T-helper 17 cell (primary cell): ENCODE results near the gene KREMEN2. TPM values are rescaled to one million over a fixed set of nuclear protein-coding genes. Genes with fewer than 3 reads are reported as not detected.

Experiments used
- ATAC-seq: fragments of 150-1000 bp; cut with Tn5 transposase; 2 replicates; pipeline ENCODE4 v1.10.0; 2021; ENCODE audit warnings: mild to moderate bottlenecking, moderate library complexity
- DNase-seq, 3 donors: peaks; one replicate each; pipeline versions ENCODE4 v3.0.0 to v3.0.0-alpha.2; 2020 to 2021
- H3K9me3 ChIP-seq: one replicate; pipeline ENCODE4 v1.7.0; 2013; ENCODE audit warnings: low read length, mild to moderate bottlenecking; ENCODE audit not compliant: control insufficient read depth, poor library complexity, severe bottlenecking
- H3K27ac Mint-ChIP-seq: one replicate; pipeline ENCODE4 v1.8.0; 2022; ENCODE audit warnings: mild to moderate bottlenecking, moderate library complexity, mixed read lengths
- H3K27me3 Mint-ChIP-seq: one replicate; pipeline ENCODE4 v1.8.0; 2022; ENCODE audit warnings: mixed read lengths
- H3K36me3 Mint-ChIP-seq: one replicate; pipeline ENCODE4 v1.8.0; 2022; ENCODE audit warnings: low read depth, mixed read lengths
- H3K4me1 Mint-ChIP-seq: one replicate; pipeline ENCODE4 v1.8.0; 2022; ENCODE audit warnings: mild to moderate bottlenecking, mixed read lengths
- H3K4me3 Mint-ChIP-seq: one replicate; pipeline ENCODE4 v1.8.0; 2022; ENCODE audit warnings: mild to moderate bottlenecking, moderate library complexity, mixed read lengths
- total RNA-seq, 4 donors: library from RNA in 2 of 4; stranded (reverse) in 2 of 4; gene quantifications; one replicate each; pipeline ENCODE4 v1.2.3 and lab custom pipeline; 2022 to 2026

The KREMEN2 gene
- total RNA-seq, 2 donors from 2014 or later = not detected

GRCh38 chr16:2964475-2965336 lies 631 bp downstream of the KREMEN2 start:
- Mint-ChIP-seq H3K4me3 (peak overlapping the region; percentile 92), H3K27me3 (peaks cover 18% of the 10 kb centered on the region), H3K4me1 (peaks cover 20% of the 10 kb centered on the region), H3K27ac (no peak overlapping the region), H3K36me3 (peaks cover 2% of the 10 kb centered on the region)
- ATAC-seq (peak; percentile 30), DNase-seq (peak; percentile 39 to 66 (median 66))
- H3K9me3 ChIP-seq = no peaks in the 10 kb centered on the region

GRCh38 chr16:2966043-2966807 lies 2.1 kb downstream of the KREMEN2 start:
- DNase-seq (no peak), ATAC-seq (no peak)
- Mint-ChIP-seq H3K27me3 (peaks cover 18% of the 10 kb centered on the region), H3K36me3 (peaks cover 2% of the 10 kb centered on the region), H3K4me3 (peak overlapping the region; percentile 92), H3K4me1 (peaks cover 18% of the 10 kb centered on the region), H3K27ac (no peak overlapping the region)
- H3K9me3 ChIP-seq = no peaks in the 10 kb centered on the region

- DNase-seq (no peak), ATAC-seq (no peak)
- no peak overlapping the region for H3K27ac Mint-ChIP-seq
- H3K4me1 Mint-ChIP-seq = peaks cover 16% of the 10 kb centered on the region
- no peaks in the 10 kb centered on the region for H3K9me3 ChIP-seq
- H3K36me3 Mint-ChIP-seq = peaks cover under 1% of the 10 kb centered on the region
- peaks cover 14% of the 10 kb centered on the region for H3K27me3 Mint-ChIP-seq
- H3K4me3 Mint-ChIP-seq = no peak overlapping the region
Observed at GRCh38 chr16:2966808-2967191, 2.7 kb downstream of the KREMEN2 start.

- no peak for DNase-seq
- H3K9me3 ChIP-seq = no peaks in the 10 kb centered on the region
- no peak for ATAC-seq
- no peak overlapping the region for H3K27ac Mint-ChIP-seq
- H3K36me3 Mint-ChIP-seq = peaks cover 3% of the 10 kb centered on the region
- peaks cover 17% of the 10 kb centered on the region for H3K4me1 Mint-ChIP-seq
- peak overlapping the region; percentile 19 for H3K4me3 Mint-ChIP-seq
- H3K27me3 Mint-ChIP-seq = peaks cover 10% of the 10 kb centered on the region
Observed at GRCh38 chr16:2967211-2967631, 3.1 kb downstream of the KREMEN2 start.

GRCh38 chr16:2967721-2968161 lies 3.7 kb downstream of the KREMEN2 start:
- H3K36me3 Mint-ChIP-seq = peaks cover 3% of the 10 kb centered on the region
- DNase-seq = no peak
- H3K27ac Mint-ChIP-seq = no peak overlapping the region
- H3K4me3 Mint-ChIP-seq = peak overlapping the region; percentile 19
- peaks cover 18% of the 10 kb centered on the region for H3K4me1 Mint-ChIP-seq
- H3K27me3 Mint-ChIP-seq = peaks cover 10% of the 10 kb centered on the region
- ATAC-seq = no peak
- no peaks in the 10 kb centered on the region for H3K9me3 ChIP-seq

GRCh38 chr16:2968368-2968737 lies 4.3 kb downstream of the KREMEN2 start:
- DNase-seq (no peak), ATAC-seq (no peak)
- Mint-ChIP-seq H3K4me3 (peak overlapping the region; percentile 77), H3K4me1 (peaks cover 18% of the 10 kb centered on the region), H3K36me3 (peaks cover 3% of the 10 kb centered on the region), H3K27ac (no peak overlapping the region), H3K27me3 (peaks cover 10% of the 10 kb centered on the region)
- H3K9me3 ChIP-seq = no peaks in the 10 kb centered on the region

- Mint-ChIP-seq H3K27ac (no peak within 1 kb of the TSS), H3K27me3 (peaks cover 10% of the 10 kb centered on the region), H3K4me1 (peaks cover 15% of the 10 kb centered on the region), H3K4me3 (peak within 1 kb of the TSS; percentile 77), H3K36me3 (peaks cover 3% of the 10 kb centered on the region)
- ATAC-seq (peak; percentile 82), DNase-seq (peak; percentile 67 to 75 (median 75))
- H3K9me3 ChIP-seq = no peaks in the 10 kb centered on the region
Observed at GRCh38 chr16:2968738-2969544, 4.9 kb downstream of the KREMEN2 start, which contains the start of gene PAQR4. Gene PAQR4, plus strand, starts transcription at chr16:2969348. Its CDS starts 327 bp downstream, at chr16:2969675.

GRCh38 chr16:2969545-2970521 lies 5.8 kb downstream of the KREMEN2 start:
- peaks cover 3% of the 10 kb centered on the region for H3K36me3 Mint-ChIP-seq
- H3K4me3 Mint-ChIP-seq = peak overlapping the region; percentile 71
- H3K27me3 Mint-ChIP-seq = peaks cover 10% of the 10 kb centered on the region
- H3K27ac Mint-ChIP-seq = no peak overlapping the region
- ATAC-seq (peak; percentile 68), DNase-seq (peak; percentile 49 to 61 (median 51))
- peaks cover 13% of the 10 kb centered on the region for H3K4me1 Mint-ChIP-seq
- no peaks in the 10 kb centered on the region for H3K9me3 ChIP-seq

GRCh38 chr16:2970563-2970962 lies 6.5 kb downstream of the KREMEN2 start:
- Mint-ChIP-seq H3K4me3 (peak overlapping the region; percentile 71), H3K36me3 (peaks cover 3% of the 10 kb centered on the region), H3K4me1 (peaks cover 13% of the 10 kb centered on the region), H3K27me3 (peaks cover 10% of the 10 kb centered on the region), H3K27ac (no peak overlapping the region)
- ATAC-seq = no peak
- H3K9me3 ChIP-seq = no peaks in the 10 kb centered on the region
- DNase-seq = no peak

GRCh38 chr16:2971134-2971984 lies 7.3 kb downstream of the KREMEN2 start:
- H3K36me3 Mint-ChIP-seq = peaks cover 3% of the 10 kb centered on the region
- DNase-seq (no peak), ATAC-seq (no peak)
- peak overlapping the region; percentile 71 for H3K4me3 Mint-ChIP-seq
- H3K27ac Mint-ChIP-seq = no peak overlapping the region
- peaks cover 10% of the 10 kb centered on the region for H3K27me3 Mint-ChIP-seq
- H3K9me3 ChIP-seq = no peaks in the 10 kb centered on the region
- peaks cover 13% of the 10 kb centered on the region for H3K4me1 Mint-ChIP-seq

GRCh38 chr16:2971985-2972784 lies 8.1 kb downstream of the KREMEN2 start:
- no peaks in the 10 kb centered on the region for H3K9me3 ChIP-seq
- no peak overlapping the region for H3K27ac Mint-ChIP-seq
- DNase-seq (no peak), ATAC-seq (no peak)
- peaks cover 3% of the 10 kb centered on the region for H3K36me3 Mint-ChIP-seq
- peaks cover 13% of the 10 kb centered on the region for H3K4me1 Mint-ChIP-seq
- H3K27me3 Mint-ChIP-seq = peaks cover 10% of the 10 kb centered on the region
- H3K4me3 Mint-ChIP-seq = no peak overlapping the region
